Endodermal cell (in vitro differentiated cells): ENCODE measurements around the gene LRRC53. TPM values are rescaled to one million over a fixed set of nuclear protein-coding genes. Genes with fewer than 3 reads are reported as not detected.

Source experiments
- DNase-seq: peaks from one replicate; pipeline ENCODE4 v3.0.0-alpha.2; 2017
- H3K27ac ChIP-seq: 2 replicates; pipeline ENCODE4 v1.5.1; 2013; ENCODE audit warnings: mild to moderate bottlenecking, low read depth, low read length, moderate library complexity
- H3K27me3 ChIP-seq: 2 replicates; pipeline ENCODE4 v1.6.1; 2013; ENCODE audit warnings: mild to moderate bottlenecking, low read length, moderate library complexity; ENCODE audit not compliant: insufficient read depth, control insufficient read depth, poor library complexity, severe bottlenecking
- H3K36me3 ChIP-seq: 2 replicates; pipeline ENCODE4 v1.7.0; 2013; ENCODE audit warnings: mild to moderate bottlenecking, low read length, moderate library complexity; ENCODE audit not compliant: control insufficient read depth, insufficient read depth
- H3K4me1 ChIP-seq: one replicate; pipeline ENCODE4 v1.7.0; 2013; ENCODE audit warnings: low read length; ENCODE audit not compliant: control insufficient read depth, insufficient read depth
- H3K4me3 ChIP-seq: 2 replicates; pipeline ENCODE4 v1.5.1; 2013; ENCODE audit warnings: mild to moderate bottlenecking, low read length, moderate library complexity
- H3K9ac ChIP-seq: 2 replicates; pipeline ENCODE4 v1.6.1; 2013; ENCODE audit warnings: mild to moderate bottlenecking, low read length, moderate library complexity; ENCODE audit not compliant: poor library complexity, severe bottlenecking; ENCODE audit errors: extremely low read depth
- H3K9me3 ChIP-seq: 2 replicates; pipeline ENCODE4 v1.6.1; 2013; ENCODE audit warnings: mild to moderate bottlenecking, low read length, moderate library complexity; ENCODE audit not compliant: control insufficient read depth
- H3K27ac Mint-ChIP-seq: 2 replicates; pipeline ENCODE4 v1.8.0; 2020; ENCODE audit warnings: mixed read lengths
- H3K27me3 Mint-ChIP-seq: 2 replicates; pipeline ENCODE4 v1.8.0; 2021; ENCODE audit warnings: mild to moderate bottlenecking, mixed read lengths; ENCODE audit not compliant: insufficient read depth
- H3K36me3 Mint-ChIP-seq: 2 replicates; pipeline ENCODE4 v1.8.0; 2020; ENCODE audit warnings: low read depth, mixed read lengths
- H3K4me1 Mint-ChIP-seq: 2 replicates; pipeline ENCODE4 v1.8.0; 2020; ENCODE audit warnings: mixed read lengths
- H3K4me3 Mint-ChIP-seq: 2 replicates; pipeline ENCODE4 v1.8.0; 2020; ENCODE audit warnings: mild to moderate bottlenecking, moderate library complexity, mixed read lengths
- H3K9me3 Mint-ChIP-seq: 2 replicates; pipeline ENCODE4 v1.8.0; 2020; ENCODE audit warnings: mild to moderate bottlenecking, mixed read lengths
- WGBS, 2 experiments: methylation state at CpG; one replicate each; pipeline versions ENCODE4 v1.1.5 to v1.1.7; 2013; ENCODE audit warnings: missing lambda C conversion rate in 2 of 2, mixed read lengths in 1 of 2; ENCODE audit not compliant: insufficient coverage in 1 of 2, insufficient read length in 1 of 2; 5-methylcytosine and 5-hydroxymethylcytosine counted together
- total RNA-seq, 2 donors: library from RNA; stranded (reverse); fragmentation: NEBNext Ultra II Directional in 1 of 2; extraction: Animal tissue kit (Norgen Biotek cat#: 25700) in 1 of 2; gene quantifications; 2 replicates in 1 of 2; 3 replicates in 1 of 2; pipeline ENCODE4 v1.2.1, GENCODE V29; 2021
- TF ChIP-seq, protein P1 (sequence below): fragments of 200-600 bp; sonication (generic); conservative IDR thresholded peaks from 2 replicates; pipeline ENCODE4 v1.5.0; 2021; ENCODE audit warnings: antibody characterized with exemption, mild to moderate bottlenecking

The LRRC53 gene
- total RNA-seq, 2 donors from 2014 or later: not detected

DNA sequence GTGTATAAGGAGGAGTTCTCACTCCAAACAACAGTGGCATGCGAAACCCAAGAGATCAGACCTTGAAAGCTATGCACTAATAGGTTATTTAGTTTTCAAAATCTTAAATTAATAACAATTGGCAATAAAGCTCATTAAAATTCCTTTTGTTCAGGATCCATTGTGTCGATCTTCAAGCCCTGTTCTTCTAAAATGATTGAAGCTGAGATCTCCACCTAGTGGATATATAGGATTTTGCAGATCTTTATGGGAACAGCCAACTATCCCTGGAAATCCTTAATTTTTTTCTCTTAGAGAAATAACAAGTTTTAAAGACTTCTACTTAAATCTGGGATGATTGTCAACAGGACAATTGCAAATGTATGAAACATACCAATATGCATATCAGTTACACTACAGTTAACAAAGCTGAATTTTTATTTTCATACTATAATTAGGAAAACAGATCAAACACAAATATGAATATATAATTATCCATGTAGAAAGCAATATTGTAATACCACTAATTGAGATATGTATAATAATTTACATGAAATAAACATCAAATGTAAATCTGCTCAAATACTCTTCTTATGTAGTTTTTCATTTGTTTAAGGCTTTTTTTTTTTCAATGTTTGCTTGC, 43.3 kb downstream of the LRRC53 start:
- WGBS, 2 experiments: 27% methylated on average over 1 of the region's 2 CpGs; no CpG with 5 or more reads in 1 of the 2 experiments
- Mint-ChIP-seq H3K27ac (no peak overlapping the region), H3K4me1 (peaks cover 12% of the 10 kb centered on the region), H3K9me3 (peaks cover 14% of the 10 kb centered on the region), H3K4me3 (no peak overlapping the region), H3K36me3 (no peaks in the 10 kb centered on the region), H3K27me3 (no peaks in the 10 kb centered on the region)
- H3K27ac ChIP-seq: no peak overlapping the region
- TF ChIP-seq, protein P1, sequence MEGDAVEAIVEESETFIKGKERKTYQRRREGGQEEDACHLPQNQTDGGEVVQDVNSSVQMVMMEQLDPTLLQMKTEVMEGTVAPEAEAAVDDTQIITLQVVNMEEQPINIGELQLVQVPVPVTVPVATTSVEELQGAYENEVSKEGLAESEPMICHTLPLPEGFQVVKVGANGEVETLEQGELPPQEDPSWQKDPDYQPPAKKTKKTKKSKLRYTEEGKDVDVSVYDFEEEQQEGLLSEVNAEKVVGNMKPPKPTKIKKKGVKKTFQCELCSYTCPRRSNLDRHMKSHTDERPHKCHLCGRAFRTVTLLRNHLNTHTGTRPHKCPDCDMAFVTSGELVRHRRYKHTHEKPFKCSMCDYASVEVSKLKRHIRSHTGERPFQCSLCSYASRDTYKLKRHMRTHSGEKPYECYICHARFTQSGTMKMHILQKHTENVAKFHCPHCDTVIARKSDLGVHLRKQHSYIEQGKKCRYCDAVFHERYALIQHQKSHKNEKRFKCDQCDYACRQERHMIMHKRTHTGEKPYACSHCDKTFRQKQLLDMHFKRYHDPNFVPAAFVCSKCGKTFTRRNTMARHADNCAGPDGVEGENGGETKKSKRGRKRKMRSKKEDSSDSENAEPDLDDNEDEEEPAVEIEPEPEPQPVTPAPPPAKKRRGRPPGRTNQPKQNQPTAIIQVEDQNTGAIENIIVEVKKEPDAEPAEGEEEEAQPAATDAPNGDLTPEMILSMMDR: peak; percentile 84
- no peak overlapping the region for H3K9ac ChIP-seq
- no peaks in the 10 kb centered on the region for H3K27me3 ChIP-seq
- peaks cover 3% of the 10 kb centered on the region for H3K4me1 ChIP-seq
- no peak for DNase-seq
- H3K4me3 ChIP-seq: no peak overlapping the region
- peaks cover 17% of the 10 kb centered on the region for H3K9me3 ChIP-seq
- no peaks in the 10 kb centered on the region for H3K36me3 ChIP-seq

DNA sequence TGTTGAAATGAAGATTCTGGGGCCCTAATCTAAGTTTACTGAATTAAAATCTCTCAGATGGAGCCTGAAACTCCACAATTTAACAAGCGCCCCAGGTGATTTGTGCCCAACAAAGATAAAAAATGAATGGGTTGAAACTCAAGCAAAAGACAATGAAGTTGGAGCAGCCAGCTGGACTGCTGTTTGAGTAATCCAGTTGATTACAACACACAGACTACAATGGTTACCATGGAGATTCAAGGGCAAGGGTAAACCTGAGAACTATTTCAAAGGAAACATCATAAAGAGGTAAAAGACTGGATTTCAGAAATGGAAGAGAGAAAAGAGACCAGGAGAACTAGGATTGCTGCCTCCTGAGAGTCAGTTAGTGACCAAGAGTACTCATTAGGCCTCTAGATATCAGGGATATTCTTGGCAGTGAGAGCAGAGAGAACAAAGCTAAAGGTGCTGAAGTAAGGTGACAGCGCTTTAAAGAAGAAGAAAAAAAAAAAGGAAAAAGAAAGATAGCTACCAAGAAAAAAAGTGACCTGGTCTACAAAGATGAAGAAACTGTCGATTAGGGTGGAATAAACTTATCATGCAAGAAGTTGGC, 44.5 kb downstream of the LRRC53 start:
- no peak for DNase-seq
- Histone ChIP-seq H3K9ac (peak overlapping the region; percentile 44), H3K27ac (peak overlapping the region; percentile 7), H3K4me3 (no peak overlapping the region), H3K4me1 (peaks cover 3% of the 10 kb centered on the region), H3K9me3 (peaks cover 18% of the 10 kb centered on the region), H3K27me3 (no peaks in the 10 kb centered on the region), H3K36me3 (no peaks in the 10 kb centered on the region)
- no peaks in the 10 kb centered on the region for H3K36me3 Mint-ChIP-seq
- no peak overlapping the region for H3K4me3 Mint-ChIP-seq
- H3K9me3 Mint-ChIP-seq: peaks cover 15% of the 10 kb centered on the region
- H3K27me3 Mint-ChIP-seq: no peaks in the 10 kb centered on the region
- H3K4me1 Mint-ChIP-seq: peaks cover 12% of the 10 kb centered on the region
- 82 to 90% methylated on average over 2 to 3 of the region's 3 CpGs for WGBS, 2 experiments
- TF ChIP-seq, protein P1: no peak
- peak overlapping the region; percentile 27 for H3K27ac Mint-ChIP-seq

- no peak overlapping the region for H3K27ac Mint-ChIP-seq
- H3K36me3 Mint-ChIP-seq: no peaks in the 10 kb centered on the region
- no peak overlapping the region for H3K4me3 Mint-ChIP-seq
- 96 to 100% methylated on average over 2 to 24 of the region's 24 CpGs for whole genome bisulfite sequencing, 2 experiments
- peaks cover 15% of the 10 kb centered on the region for H3K9me3 Mint-ChIP-seq
- no peak overlapping the region for H3K4me3 ChIP-seq
- peaks cover 3% of the 10 kb centered on the region for H3K4me1 ChIP-seq
- H3K27me3 ChIP-seq: no peaks in the 10 kb centered on the region
- H3K9ac ChIP-seq: no peak overlapping the region
- no peak overlapping the region for H3K27ac ChIP-seq
- no peaks in the 10 kb centered on the region for H3K36me3 ChIP-seq
- no peak for DNase-seq
- peaks cover 18% of the 10 kb centered on the region for H3K9me3 ChIP-seq
- peaks cover 12% of the 10 kb centered on the region for H3K4me1 Mint-ChIP-seq
- TF ChIP-seq, protein P1: no peak
- H3K27me3 Mint-ChIP-seq: no peaks in the 10 kb centered on the region
Observed at GRCh38 chr1:74465193-74465681, 47.2 kb downstream of the LRRC53 start.
